Endothelial cell of umbilical vein (primary cell): Measurements from ENCODE around the gene PABPC1L. TPM values are rescaled to one million over a fixed set of nuclear protein-coding genes. Genes with fewer than 3 reads are reported as not detected.

ENCODE experiments used
- BruUV-seq: library from RNA; stranded (reverse); fragments of 400-500 nt; replicated peaks from 2 replicates; lab custom pipeline; 2021; lab: Mats Ljungman, UMichigan
- CTCF ChIA-PET: fragments of 300-600, 350-600 bp; sonication (Branson Sonifier 250); formaldehyde crosslinking; loops from one replicate; lab custom pipeline; 2021; ENCODE audit warnings: antibody characterized with exemption, inconsistent platforms; lab: Charles Lee
- POLR2A ChIA-PET: fragments of 300-600, 350-600 bp; sonication (Branson Sonifier 250); formaldehyde crosslinking; loops from one replicate; lab custom pipeline; 2021; ENCODE audit warnings: antibody characterized with exemption, inconsistent platforms; lab: Charles Lee
- DNase-seq: peaks from one replicate; pipeline ENCODE4 v3.0.0-alpha.2; 2011; ENCODE audit warnings: low read depth, low spot score
- FAIRE-seq: peaks from 2 replicates; lab custom pipeline; 2011; peaks lifted over from hg19 to GRCh38; lab: Jason Lieb, UNC
- H2AFZ ChIP-seq: 2 replicates; pipeline ENCODE4 v1.6.0; 2012; ENCODE audit warnings: low read depth, low read length, control low read depth, inconsistent platforms
- H3K27ac ChIP-seq: 2 replicates; pipeline ENCODE4 v1.5.1; 2011; ENCODE audit warnings: low read depth, mild to moderate bottlenecking, control low read depth, low read length, moderate library complexity; ENCODE audit not compliant: insufficient read depth
- H3K27me3 ChIP-seq, 2 experiments: 2 replicates each; pipeline versions ENCODE4 v1.6.0 to v1.6.1; 2011; ENCODE audit warnings: low read length in 2 of 2, mixed read lengths in 1 of 2; ENCODE audit not compliant: control insufficient read depth in 2 of 2, insufficient read depth in 2 of 2
- H3K36me3 ChIP-seq, 2 experiments: 2 replicates in 1 of 2; 3 replicates in 1 of 2; pipeline ENCODE4 v1.5.1; 2011; ENCODE audit warnings: low read length in 2 of 2, mild to moderate bottlenecking in 1 of 2, moderate library complexity in 1 of 2; ENCODE audit not compliant: control insufficient read depth in 2 of 2, insufficient read depth in 2 of 2; ENCODE audit errors: extremely low read depth in 1 of 2
- H3K4me1 ChIP-seq: 3 replicates; pipeline ENCODE4 v1.5.1; 2011; ENCODE audit warnings: mild to moderate bottlenecking, low read length; ENCODE audit not compliant: control insufficient read depth, insufficient read depth; ENCODE audit errors: extremely low read depth
- H3K4me2 ChIP-seq: 2 replicates; pipeline ENCODE4 v1.6.1; 2011; ENCODE audit warnings: low read length, control low read depth, mixed read lengths; ENCODE audit not compliant: insufficient read depth
- H3K4me3 ChIP-seq, 3 experiments: fragments of 200-600 bp in 1 of 3; sonication (generic), shearing (Covaris generic) in 1 of 3; replicated peaks in 1 of 3; 2 replicates each; pipeline ENCODE4 v1.5.1; 2011 to 2016; ENCODE audit warnings: control low read depth in 3 of 3, low read length in 3 of 3, mild to moderate bottlenecking in 2 of 3, inconsistent platforms in 1 of 3, low read depth in 1 of 3, moderate library complexity in 1 of 3; ENCODE audit not compliant: insufficient read depth in 1 of 3
- H3K79me2 ChIP-seq: 2 replicates; pipeline ENCODE4 v1.6.0; 2012; ENCODE audit warnings: low read length, inconsistent platforms; ENCODE audit not compliant: control insufficient read depth, insufficient read depth
- H3K9ac ChIP-seq: replicated peaks from 2 replicates; pipeline ENCODE3; 2011; ENCODE audit warnings: low read length, control low read depth; ENCODE audit not compliant: insufficient read depth; ENCODE audit errors: extremely low read depth
- H3K9me1 ChIP-seq: replicated peaks from 3 replicates; pipeline ENCODE4 v1.6.0; 2011; ENCODE audit warnings: mild to moderate bottlenecking, low read length; ENCODE audit not compliant: control insufficient read depth, insufficient read depth; ENCODE audit errors: extremely low read depth
- H3K9me3 ChIP-seq: replicated peaks from 2 replicates; pipeline ENCODE4 v1.5.1; 2012; ENCODE audit warnings: low read length, inconsistent platforms; ENCODE audit not compliant: control insufficient read depth, insufficient read depth
- H4K20me1 ChIP-seq: replicated peaks from 2 replicates; pipeline ENCODE3; 2011; ENCODE audit warnings: mild to moderate bottlenecking, low read length; ENCODE audit not compliant: control insufficient read depth, insufficient read depth; ENCODE audit errors: extremely low read depth
- EZH2 ChIP-seq: IDR thresholded peaks from 2 replicates; pipeline ENCODE4 v1.6.1; 2012; ENCODE audit warnings: borderline replicate concordance, low read depth, mild to moderate bottlenecking, moderate library complexity, low read length, inconsistent platforms; ENCODE audit not compliant: severe bottlenecking
- FOS ChIP-seq: IDR thresholded peaks from 2 replicates; pipeline ENCODE4 v1.6.1; 2011; ENCODE audit warnings: mild to moderate bottlenecking, low read length, moderate library complexity, borderline replicate concordance; ENCODE audit not compliant: insufficient read depth
- GATA2 ChIP-seq: IDR thresholded peaks from 2 replicates; pipeline ENCODE4 v1.7.0; 2011; ENCODE audit warnings: low read depth, mild to moderate bottlenecking, moderate library complexity, mixed read lengths, low read length; ENCODE audit not compliant: insufficient read length, insufficient read depth
- JUN ChIP-seq: IDR thresholded peaks from 2 replicates; pipeline ENCODE4 v1.6.1; 2011; ENCODE audit warnings: borderline replicate concordance, low read depth; ENCODE audit not compliant: insufficient read length, insufficient read depth
- MYC ChIP-seq: IDR thresholded peaks from one replicate; pipeline ENCODE4 v1.6.1; 2011; ENCODE audit warnings: mild to moderate bottlenecking, low read depth, low read length
- POLR2A ChIP-seq: IDR thresholded peaks from 2 replicates; pipeline ENCODE4 v1.6.1; 2012; ENCODE audit warnings: low read depth, mild to moderate bottlenecking, control low read depth, low read length
- POLR2AphosphoS5 ChIP-seq: IDR thresholded peaks from 2 replicates; pipeline ENCODE4 v1.6.1; 2012; ENCODE audit warnings: low read depth, mild to moderate bottlenecking, control low read depth, low read length, moderate library complexity; ENCODE audit not compliant: insufficient read depth
- dilution Hi-C: fragments of 300-500 bp; cut with MboI; formaldehyde crosslinking; loops from one replicate; pipeline ENCODE4 v1.15.0; 2019; ENCODE audit warnings: low sequenced_read_pairs; ENCODE audit not compliant: extremely low pct_ligation_motif_present
- intact Hi-C: fragments of 100-400 bp; cut with micrococcal nuclease; formaldehyde crosslinking; loops from one replicate; pipeline ENCODE4 v1.10.0; 2022
- polyA plus RNA-seq, 4 experiments: library from polyadenylated mRNA; depleted of rRNA in 3 of 4; stranded (reverse) in 3 of 4; unstranded in 1 of 4; fragments of >200 nt; gene quantifications; 2 replicates each; pipeline versions ENCODE4 v1.2.1 to v1.2.3, GENCODE V29; 2011 to 2012; ENCODE audit warnings: missing spikeins in 1 of 4
- total RNA-seq: library from RNA; stranded (reverse); gene quantifications from 2 replicates; pipeline ENCODE4 v1.2.3, GENCODE V29; 2021
- TF ChIP-seq, protein P1 (sequence below), 2 donors: IDR thresholded peaks; 1 replicate in 1 of 2; 2 replicates in 1 of 2; pipeline ENCODE4 v1.5.1; 2011; ENCODE audit warnings: low read length in 2 of 2, mild to moderate bottlenecking in 2 of 2, moderate library complexity in 2 of 2, control low read depth in 1 of 2, inconsistent platforms in 1 of 2, low read depth in 1 of 2; ENCODE audit not compliant: insufficient read depth in 1 of 2; ENCODE audit errors: extremely low read depth in 1 of 2
- TF ChIP-seq, protein P2 (sequence below): IDR thresholded peaks from 2 replicates; pipeline ENCODE4 v1.6.1; 2011; ENCODE audit not compliant: insufficient read depth, insufficient read length

The PABPC1L gene
- total and polyA plus RNA-seq, 2 donors (not counting 3 experiments of a cell fraction or from before 2014, with no cell fraction given): 7.8 to 12.6 TPM

DNA sequence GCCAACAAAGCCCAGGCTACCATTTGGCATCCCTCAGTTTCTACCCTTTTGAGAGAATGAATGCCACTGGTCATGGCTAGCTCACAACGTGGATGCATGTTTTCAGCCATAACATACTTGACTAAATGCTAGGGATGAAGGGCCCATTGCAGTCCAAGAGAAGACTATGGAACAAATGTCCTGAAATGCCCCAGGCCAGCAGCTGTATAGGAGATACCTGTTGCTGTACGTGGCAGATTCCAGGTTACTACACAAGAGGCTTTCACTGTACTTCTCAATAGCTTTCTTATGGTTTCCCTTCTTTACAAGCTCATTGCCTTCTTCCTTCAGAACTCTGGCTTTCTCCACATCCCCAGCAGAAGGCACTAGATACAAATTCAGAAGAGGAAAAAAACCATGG lies 38.7 kb downstream of the PABPC1L start:
- no peak overlapping the region for H3K9ac ChIP-seq
- TF ChIP-seq MYC (no peak), FOS (no peak), JUN (no peak), POLR2AphosphoS5 (no peak), GATA2 (no peak), EZH2 (no peak), POLR2A (no peak)
- TF ChIP-seq, protein P1, sequence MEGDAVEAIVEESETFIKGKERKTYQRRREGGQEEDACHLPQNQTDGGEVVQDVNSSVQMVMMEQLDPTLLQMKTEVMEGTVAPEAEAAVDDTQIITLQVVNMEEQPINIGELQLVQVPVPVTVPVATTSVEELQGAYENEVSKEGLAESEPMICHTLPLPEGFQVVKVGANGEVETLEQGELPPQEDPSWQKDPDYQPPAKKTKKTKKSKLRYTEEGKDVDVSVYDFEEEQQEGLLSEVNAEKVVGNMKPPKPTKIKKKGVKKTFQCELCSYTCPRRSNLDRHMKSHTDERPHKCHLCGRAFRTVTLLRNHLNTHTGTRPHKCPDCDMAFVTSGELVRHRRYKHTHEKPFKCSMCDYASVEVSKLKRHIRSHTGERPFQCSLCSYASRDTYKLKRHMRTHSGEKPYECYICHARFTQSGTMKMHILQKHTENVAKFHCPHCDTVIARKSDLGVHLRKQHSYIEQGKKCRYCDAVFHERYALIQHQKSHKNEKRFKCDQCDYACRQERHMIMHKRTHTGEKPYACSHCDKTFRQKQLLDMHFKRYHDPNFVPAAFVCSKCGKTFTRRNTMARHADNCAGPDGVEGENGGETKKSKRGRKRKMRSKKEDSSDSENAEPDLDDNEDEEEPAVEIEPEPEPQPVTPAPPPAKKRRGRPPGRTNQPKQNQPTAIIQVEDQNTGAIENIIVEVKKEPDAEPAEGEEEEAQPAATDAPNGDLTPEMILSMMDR (IDR thresholded peaks at IDR 0.05; ENCODE audit: extremely low read depth in 1 of 2, insufficient read depth in 1 of 2, low read depth in 1 of 2, low read length in 2 of 2): no peak
- TF ChIP-seq, protein P2, sequence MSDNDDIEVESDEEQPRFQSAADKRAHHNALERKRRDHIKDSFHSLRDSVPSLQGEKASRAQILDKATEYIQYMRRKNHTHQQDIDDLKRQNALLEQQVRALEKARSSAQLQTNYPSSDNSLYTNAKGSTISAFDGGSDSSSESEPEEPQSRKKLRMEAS: no peak
- H3K4me1 ChIP-seq: no peaks in the 10 kb centered on the region
- H4K20me1 ChIP-seq: no peaks in the 10 kb centered on the region
- dilution Hi-C loops: no loop called here
- DNase-seq (no peak), FAIRE-seq (no peak)
- POLR2A ChIA-PET: interaction anchor here (0.9 kb wide), 1 partner anchor 8 kb away, joined by 3 read pairs; no protein-coding TSS in a partner anchor
- no peak overlapping the region for H2AFZ ChIP-seq
- H3K9me3 ChIP-seq: no peaks in the 10 kb centered on the region
- H3K4me2 ChIP-seq: no peak overlapping the region
- H3K4me3 ChIP-seq: no peak overlapping the region
- no TSS peak for BruUV-seq
- peaks cover 4% of the 10 kb centered on the region for H3K79me2 ChIP-seq
- no peaks in the 10 kb centered on the region for H3K27me3 ChIP-seq
- H3K9me1 ChIP-seq: no peaks in the 10 kb centered on the region
- CTCF ChIA-PET: interaction anchor here (1.2 to 1.4 kb wide), 2 partner anchors 10 to 60 kb away, joined by 3 to 4 read pairs; no protein-coding TSS in a partner anchor
- intact Hi-C loops: no loop called here
- no peak overlapping the region for H3K27ac ChIP-seq
- H3K36me3 ChIP-seq: peaks cover 39 to 43% of the 10 kb centered on the region in 2 experiments
